CD14-positive monocyte (primary cell): ENCODE results near the gene MACF1. TPM values are rescaled to one million over a fixed set of nuclear protein-coding genes. Genes with fewer than 3 reads are reported as not detected.
A peak's percentile ranks its signal among the peaks of the same experiment; 100 is the strongest.

Experiments used
- DNase-seq, 3 donors: peaks; one replicate each; pipeline ENCODE4 v3.0.0-alpha.2; 2011 to 2022
- H2AFZ ChIP-seq: 2 replicates; pipeline ENCODE4 v1.6.0; 2012; ENCODE audit warnings: mild to moderate bottlenecking, low read depth, low read length, inconsistent platforms; ENCODE audit not compliant: insufficient read depth, poor library complexity, severe bottlenecking
- H3K27ac ChIP-seq, 2 donors: 1 replicate in 1 of 2; 2 replicates in 1 of 2; pipeline ENCODE4 v1.5.1; 2012 to 2013; ENCODE audit warnings: low read length in 2 of 2, control low read depth in 1 of 2, inconsistent platforms in 1 of 2, low read depth in 1 of 2, mild to moderate bottlenecking in 1 of 2
- H3K27me3 ChIP-seq, 2 donors: one replicate each; pipeline versions ENCODE4 v1.6.0 to v1.6.1; 2011 to 2013; ENCODE audit warnings: low read length in 2 of 2; ENCODE audit not compliant: control insufficient read depth in 2 of 2, insufficient read depth in 2 of 2
- H3K36me3 ChIP-seq, 2 donors: replicated peaks in 1 of 2; 1 replicate in 1 of 2; 2 replicates in 1 of 2; pipeline versions ENCODE4 v1.5.1 to v1.6.1; 2012 to 2013; ENCODE audit warnings: low read length in 2 of 2, control low read depth in 1 of 2, inconsistent platforms in 1 of 2, mild to moderate bottlenecking in 1 of 2; ENCODE audit not compliant: insufficient read depth in 2 of 2, control insufficient read depth in 1 of 2
- H3K4me1 ChIP-seq, 2 donors: 1 replicate in 1 of 2; 2 replicates in 1 of 2; pipeline versions ENCODE4 v1.5.1 to v1.6.1; 2012 to 2013; ENCODE audit warnings: low read length in 2 of 2, control low read depth in 1 of 2, inconsistent platforms in 1 of 2, mild to moderate bottlenecking in 1 of 2, moderate library complexity in 1 of 2; ENCODE audit not compliant: insufficient read depth in 2 of 2, control insufficient read depth in 1 of 2
- H3K4me2 ChIP-seq: replicated peaks from 2 replicates; pipeline ENCODE3; 2012; ENCODE audit warnings: low read length, moderate library complexity, mild to moderate bottlenecking; ENCODE audit not compliant: poor library complexity, severe bottlenecking; ENCODE audit errors: extremely low read depth
- H3K4me3 ChIP-seq, 3 experiments: fragments of 200-600 bp in 1 of 3; sonication (generic) in 1 of 3; replicated peaks in 1 of 3; 1 replicate in 2 of 3; 2 replicates in 1 of 3; pipeline ENCODE4 v1.5.1; 2011 to 2013; ENCODE audit warnings: low read length in 3 of 3, mild to moderate bottlenecking in 3 of 3, control low read depth in 2 of 3, low read depth in 2 of 3, inconsistent platforms in 1 of 3, moderate library complexity in 1 of 3
- H3K79me2 ChIP-seq: 2 replicates; pipeline ENCODE4 v1.6.0; 2012; ENCODE audit warnings: mild to moderate bottlenecking, control low read depth, inconsistent platforms, low read length, moderate library complexity; ENCODE audit not compliant: insufficient read depth
- H3K9ac ChIP-seq: 2 replicates; pipeline ENCODE4 v1.6.0; 2017; ENCODE audit warnings: low read length, mild to moderate bottlenecking; ENCODE audit not compliant: insufficient read depth, poor library complexity, severe bottlenecking
- H3K9me3 ChIP-seq, 2 donors: replicated peaks in 1 of 2; 1 replicate in 1 of 2; 2 replicates in 1 of 2; pipeline versions ENCODE4 v1.5.1 to v1.6.1; 2012 to 2013; ENCODE audit warnings: low read length in 2 of 2, control low read depth in 1 of 2; ENCODE audit not compliant: control insufficient read depth in 1 of 2, insufficient read depth in 1 of 2
- H4K20me1 ChIP-seq: 2 replicates; pipeline ENCODE4 v1.6.0; 2012; ENCODE audit warnings: mild to moderate bottlenecking, low read length, control low read depth, moderate library complexity; ENCODE audit not compliant: insufficient read depth
- H3K27ac Mint-ChIP-seq, 7 donors: one replicate each; pipeline ENCODE4 v1.8.0; 2020; ENCODE audit warnings: mild to moderate bottlenecking in 7 of 7, mixed read lengths in 7 of 7, moderate library complexity in 6 of 7, inconsistent platforms in 2 of 7
- H3K27me3 Mint-ChIP-seq, 3 donors: one replicate each; pipeline ENCODE4 v1.8.0; 2021 to 2022; ENCODE audit warnings: low read depth in 3 of 3, mild to moderate bottlenecking in 3 of 3, mixed read lengths in 3 of 3, moderate library complexity in 3 of 3, inconsistent platforms in 1 of 3
- H3K36me3 Mint-ChIP-seq, 2 donors: one replicate each; pipeline ENCODE4 v1.8.0; 2020; ENCODE audit warnings: mixed read lengths in 2 of 2, inconsistent platforms in 1 of 2, mild to moderate bottlenecking in 1 of 2
- H3K4me1 Mint-ChIP-seq: one replicate; pipeline ENCODE4 v1.8.0; 2020; ENCODE audit warnings: mild to moderate bottlenecking, mixed read lengths
- H3K4me3 Mint-ChIP-seq, 2 donors: one replicate each; pipeline ENCODE4 v1.8.0; 2020; ENCODE audit warnings: mild to moderate bottlenecking in 2 of 2, mixed read lengths in 2 of 2, moderate library complexity in 1 of 2
- H3K9me3 Mint-ChIP-seq, 7 donors: one replicate each; pipeline ENCODE4 v1.8.0; 2020 to 2022; ENCODE audit warnings: mixed read lengths in 7 of 7, mild to moderate bottlenecking in 6 of 7, moderate library complexity in 6 of 7, inconsistent platforms in 2 of 7
- WGBS: methylation state at CpG from one replicate; pipeline ENCODE4 v1.1.5; 2013; ENCODE audit warnings: missing lambda C conversion rate; ENCODE audit not compliant: insufficient coverage; 5-methylcytosine and 5-hydroxymethylcytosine counted together
- intact Hi-C, 2 donors: fragments of 100-400 bp; cut with micrococcal nuclease; formaldehyde crosslinking; loops; one replicate each; pipeline versions ENCODE4 v1.15.0 to v1.15.1; 2023
- polyA plus RNA-seq, 3 donors: library from polyadenylated mRNA; depleted of rRNA in 1 of 3; unstranded in 2 of 3; stranded (reverse) in 1 of 3; fragments of 300-500 nt in 2 of 3; fragments of >200 nt in 1 of 3; fragmentation: Illumina TruSeq in 2 of 3; gene quantifications; 1 replicate in 2 of 3; 2 replicates in 1 of 3; pipeline ENCODE4 v1.2.3, GENCODE V29; 2012 to 2021
- TF ChIP-seq, protein P1 (sequence below): fragments of 200-600 bp; IDR thresholded peaks from one replicate; pipeline ENCODE4 v1.8.0; 2022; ENCODE audit warnings: antibody characterized with exemption, mild to moderate bottlenecking

Gene MACF1
- polyA plus RNA-seq, 3 donors, result 3.4 to 36.8 (median 4.5) TPM

DNA sequence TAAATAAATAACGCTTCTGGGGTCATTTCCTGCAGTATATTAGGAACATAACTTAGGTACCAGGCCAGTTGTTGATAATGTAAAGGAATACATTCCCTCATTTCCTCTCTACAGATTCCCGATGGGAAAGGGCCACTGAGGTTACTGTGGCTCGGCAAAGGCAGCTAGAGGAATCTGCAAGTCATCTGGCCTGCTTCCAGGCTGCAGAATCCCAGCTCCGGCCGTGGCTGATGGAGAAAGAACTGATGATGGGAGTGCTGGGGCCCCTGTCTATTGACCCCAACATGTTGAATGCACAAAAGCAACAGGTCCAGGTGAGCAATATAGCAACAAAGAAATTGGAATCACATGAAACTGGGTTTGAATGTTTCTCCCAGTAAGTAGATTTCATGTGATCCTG is 177.3 kb downstream of the MACF1 start:
- no peak overlapping the region for H3K4me2 ChIP-seq
- H3K27ac ChIP-seq, result no peak overlapping the region
- H4K20me1 ChIP-seq, result no peaks in the 10 kb centered on the region
- peaks cover 10% of the 10 kb centered on the region for H3K4me1 Mint-ChIP-seq
- no peak overlapping the region for H3K4me3 Mint-ChIP-seq
- H3K4me1 ChIP-seq, result peaks cover 0 to 5% of the 10 kb centered on the region in 2 donors
- 98% methylated on average over 4 of the region's 5 CpGs for WGBS
- no peak overlapping the region for H3K4me3 ChIP-seq
- TF ChIP-seq, protein P1, sequence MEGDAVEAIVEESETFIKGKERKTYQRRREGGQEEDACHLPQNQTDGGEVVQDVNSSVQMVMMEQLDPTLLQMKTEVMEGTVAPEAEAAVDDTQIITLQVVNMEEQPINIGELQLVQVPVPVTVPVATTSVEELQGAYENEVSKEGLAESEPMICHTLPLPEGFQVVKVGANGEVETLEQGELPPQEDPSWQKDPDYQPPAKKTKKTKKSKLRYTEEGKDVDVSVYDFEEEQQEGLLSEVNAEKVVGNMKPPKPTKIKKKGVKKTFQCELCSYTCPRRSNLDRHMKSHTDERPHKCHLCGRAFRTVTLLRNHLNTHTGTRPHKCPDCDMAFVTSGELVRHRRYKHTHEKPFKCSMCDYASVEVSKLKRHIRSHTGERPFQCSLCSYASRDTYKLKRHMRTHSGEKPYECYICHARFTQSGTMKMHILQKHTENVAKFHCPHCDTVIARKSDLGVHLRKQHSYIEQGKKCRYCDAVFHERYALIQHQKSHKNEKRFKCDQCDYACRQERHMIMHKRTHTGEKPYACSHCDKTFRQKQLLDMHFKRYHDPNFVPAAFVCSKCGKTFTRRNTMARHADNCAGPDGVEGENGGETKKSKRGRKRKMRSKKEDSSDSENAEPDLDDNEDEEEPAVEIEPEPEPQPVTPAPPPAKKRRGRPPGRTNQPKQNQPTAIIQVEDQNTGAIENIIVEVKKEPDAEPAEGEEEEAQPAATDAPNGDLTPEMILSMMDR, result no peak
- H3K27ac Mint-ChIP-seq, result peak overlapping the region in 1 of 7 donors; percentile 25
- H3K9ac ChIP-seq, result no peak overlapping the region
- peaks cover 51 to 85% of the 10 kb centered on the region in 2 donors for H3K36me3 ChIP-seq
- H3K27me3 Mint-ChIP-seq, result peaks cover 0 to 2% (median 0%) of the 10 kb centered on the region in 3 donors
- intact Hi-C loops, result no loop called here
- no peaks in the 10 kb centered on the region for H3K9me3 ChIP-seq
- H3K9me3 Mint-ChIP-seq, result no peaks in the 10 kb centered on the region
- no peak overlapping the region for H2AFZ ChIP-seq
- peaks cover 56 to 76% of the 10 kb centered on the region in 2 donors for H3K36me3 Mint-ChIP-seq
- H3K79me2 ChIP-seq, result no peaks in the 10 kb centered on the region
- H3K27me3 ChIP-seq, result no peaks in the 10 kb centered on the region
- no peak for DNase-seq

DNA sequence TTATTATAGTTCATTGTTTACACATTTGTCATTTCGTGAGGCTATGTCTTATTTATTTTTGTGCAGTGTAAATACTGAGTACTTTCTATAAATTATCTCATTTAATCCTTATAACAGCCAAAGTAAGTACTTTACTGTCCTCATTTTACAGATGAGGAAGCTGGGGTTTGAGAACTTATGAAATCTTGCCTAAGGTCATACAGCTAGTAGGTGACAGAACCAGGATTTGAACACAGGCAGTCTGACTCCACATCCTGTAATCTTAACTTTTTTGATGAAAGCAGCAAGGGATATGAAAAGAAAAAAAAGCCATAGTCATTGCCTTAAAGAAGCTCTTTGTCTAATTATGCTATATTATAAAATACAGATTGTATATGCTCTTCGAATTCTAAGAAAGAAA is 179.8 kb downstream of the MACF1 start:
- H3K9me3 ChIP-seq, result no peaks in the 10 kb centered on the region
- DNase-seq, result peak in 1 of 3 donors; percentile 8
- peaks cover 0 to under 1% (median 0%) of the 10 kb centered on the region in 3 donors for H3K27me3 Mint-ChIP-seq
- peaks cover 70 to 87% of the 10 kb centered on the region in 2 donors for H3K36me3 ChIP-seq
- H2AFZ ChIP-seq, result no peak overlapping the region
- H3K9ac ChIP-seq, result no peak overlapping the region
- H3K4me3 Mint-ChIP-seq, result no peak overlapping the region
- no CpG with 5 or more reads among the region's 2 CpGs for WGBS
- H3K27ac Mint-ChIP-seq, result peak overlapping the region in 2 of 7 donors; percentile 4 to 9
- H4K20me1 ChIP-seq, result no peaks in the 10 kb centered on the region
- no peak overlapping the region for H3K4me3 ChIP-seq
- no peaks in the 10 kb centered on the region for H3K9me3 Mint-ChIP-seq
- H3K27ac ChIP-seq, result peak overlapping the region in 1 of 2 donors; percentile 40
- H3K79me2 ChIP-seq, result peaks cover 7% of the 10 kb centered on the region
- H3K4me2 ChIP-seq, result no peak overlapping the region
- TF ChIP-seq, protein P1, result no peak
- peaks cover 69 to 86% of the 10 kb centered on the region in 2 donors for H3K36me3 Mint-ChIP-seq
- peaks cover 10% of the 10 kb centered on the region for H3K4me1 Mint-ChIP-seq
- H3K27me3 ChIP-seq, result no peaks in the 10 kb centered on the region
- H3K4me1 ChIP-seq, result peaks cover 0 to 5% of the 10 kb centered on the region in 2 donors
- intact Hi-C loops, result no loop called here
